ENCODE results near the gene CDC26. TPM values are rescaled to one million over a fixed set of nuclear protein-coding genes. Genes with fewer than 3 reads are reported as not detected.
A peak's percentile ranks its signal among the peaks of the same experiment; 100 is the strongest.

The CDC26 gene
- total RNA-seq, 1 experiment from 2014 or later, result 51.6 TPM

DNA sequence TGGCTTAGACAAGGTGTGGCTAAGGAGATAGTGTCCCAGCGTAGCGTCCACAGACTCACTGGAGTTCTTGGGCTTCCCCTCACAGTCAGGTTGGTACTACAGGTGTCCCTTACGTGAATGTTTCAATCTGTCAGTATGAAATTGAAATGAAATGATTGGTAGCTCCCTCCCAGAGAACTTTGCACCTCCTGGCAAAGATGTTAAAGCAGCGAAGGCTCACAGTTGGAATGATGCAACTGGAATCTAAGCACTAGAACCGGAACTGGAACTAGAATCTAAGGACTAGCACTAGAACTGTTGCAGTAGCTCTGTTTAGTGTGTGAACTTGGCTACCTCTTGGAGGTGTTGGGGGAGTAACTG is 52.9 kb downstream of the CDC26 start:
- intact Hi-C loops (cut with micrococcal nuclease), result loop anchor here (5.0 kb wide), 1 partner anchor 35 kb away; no protein-coding TSS in a partner anchor

DNA sequence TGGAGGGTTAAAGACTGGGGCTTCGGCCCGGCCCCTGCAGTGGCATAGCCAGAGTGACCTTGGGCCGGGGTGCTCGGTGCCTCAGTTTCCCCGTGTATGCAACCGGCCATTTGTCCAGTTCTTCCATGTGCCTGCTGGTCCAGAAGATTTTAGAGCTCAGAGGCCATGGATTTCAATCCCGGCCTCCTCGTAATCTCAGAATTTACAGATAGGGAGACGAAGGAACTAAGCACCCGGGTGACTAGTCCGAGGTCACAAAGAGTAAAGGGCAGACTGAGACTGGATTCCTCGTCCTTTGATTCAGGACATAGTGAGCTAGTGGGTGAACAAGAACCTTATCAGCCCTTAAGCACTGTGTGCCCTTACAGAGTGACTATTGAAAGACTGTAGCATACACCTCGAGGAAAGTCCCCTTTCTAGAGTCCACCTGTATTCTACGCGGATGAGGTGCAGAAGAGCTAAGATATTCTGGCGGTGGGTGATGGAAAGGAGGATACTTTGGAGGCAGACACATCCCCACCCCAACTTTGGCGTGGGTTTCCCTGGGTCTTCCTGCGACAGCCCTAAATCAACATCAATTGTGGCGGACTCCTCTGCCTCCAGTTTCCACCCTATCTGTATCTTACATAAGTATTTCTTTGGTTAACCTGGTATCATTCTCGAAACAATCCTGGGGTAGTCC is 53.4 kb downstream of the CDC26 start:
- BruUV-seq (replicated peaks), result TSS peak; percentile 79
- intact Hi-C loops (cut with micrococcal nuclease), result loop anchor here (1.0 to 5.0 kb wide), 3 partner anchors 35 to 72 kb away; no protein-coding TSS in a partner anchor
- Mint-ChIP-seq H3K4me1 (ENCODE audit: insufficient read depth, unreplicated experiment) (peaks cover 22% of the 10 kb centered on the region), H3K27me3 (ENCODE audit: insufficient read depth, unreplicated experiment) (no peaks in the 10 kb centered on the region), H3K4me3 (ENCODE audit: unreplicated experiment) (peak overlapping the region; percentile 97), H3K9me3 (ENCODE audit: unreplicated experiment) (no peaks in the 10 kb centered on the region), H3K36me3 (ENCODE audit: insufficient read depth, unreplicated experiment) (peaks cover 11% of the 10 kb centered on the region), H3K27ac (ENCODE audit: low read depth, unreplicated experiment) (peak overlapping the region; percentile 96)
- TF ChIP-seq, protein P1, sequence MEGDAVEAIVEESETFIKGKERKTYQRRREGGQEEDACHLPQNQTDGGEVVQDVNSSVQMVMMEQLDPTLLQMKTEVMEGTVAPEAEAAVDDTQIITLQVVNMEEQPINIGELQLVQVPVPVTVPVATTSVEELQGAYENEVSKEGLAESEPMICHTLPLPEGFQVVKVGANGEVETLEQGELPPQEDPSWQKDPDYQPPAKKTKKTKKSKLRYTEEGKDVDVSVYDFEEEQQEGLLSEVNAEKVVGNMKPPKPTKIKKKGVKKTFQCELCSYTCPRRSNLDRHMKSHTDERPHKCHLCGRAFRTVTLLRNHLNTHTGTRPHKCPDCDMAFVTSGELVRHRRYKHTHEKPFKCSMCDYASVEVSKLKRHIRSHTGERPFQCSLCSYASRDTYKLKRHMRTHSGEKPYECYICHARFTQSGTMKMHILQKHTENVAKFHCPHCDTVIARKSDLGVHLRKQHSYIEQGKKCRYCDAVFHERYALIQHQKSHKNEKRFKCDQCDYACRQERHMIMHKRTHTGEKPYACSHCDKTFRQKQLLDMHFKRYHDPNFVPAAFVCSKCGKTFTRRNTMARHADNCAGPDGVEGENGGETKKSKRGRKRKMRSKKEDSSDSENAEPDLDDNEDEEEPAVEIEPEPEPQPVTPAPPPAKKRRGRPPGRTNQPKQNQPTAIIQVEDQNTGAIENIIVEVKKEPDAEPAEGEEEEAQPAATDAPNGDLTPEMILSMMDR (IDR thresholded peaks at IDR 0.05; ENCODE audit: unreplicated experiment), result no peak
- no peak for DNase-seq (ENCODE audit: unreplicated experiment)
- POLR2A ChIA-PET, result interaction anchor here (0.6 to 4.7 kb wide), 33 partner anchors 10 to 996 kb away, joined by 3 to 99 read pairs (median 4); partner anchors contain the start of genes C9orf43, CDC26, HSDL2 and POLE3
- CTCF ChIA-PET, result interaction anchor here (0.5 to 4.5 kb wide), 14 partner anchors 10 to 187 kb away, joined by 3 to 29 read pairs (median 4); partner anchors contain the start of genes CDC26 and PRPF4

More for the DNA sequence above, 52.9 kb downstream of the CDC26 start:
- Mint-ChIP-seq H3K9me3 (ENCODE audit: unreplicated experiment) (no peaks in the 10 kb centered on the region), H3K4me1 (ENCODE audit: insufficient read depth, unreplicated experiment) (peaks cover 22% of the 10 kb centered on the region), H3K27me3 (ENCODE audit: insufficient read depth, unreplicated experiment) (no peaks in the 10 kb centered on the region), H3K4me3 (ENCODE audit: unreplicated experiment) (peak overlapping the region; percentile 97), H3K27ac (ENCODE audit: low read depth, unreplicated experiment) (peak overlapping the region; percentile 96), H3K36me3 (ENCODE audit: insufficient read depth, unreplicated experiment) (peaks cover 15% of the 10 kb centered on the region)
- no TSS peak for BruUV-seq (replicated peaks)
- DNase-seq (ENCODE audit: unreplicated experiment), result peak; percentile 44
- POLR2A ChIA-PET, result interaction anchor here (0.6 to 4.7 kb wide), 18 partner anchors 10 to 997 kb away, joined by 3 to 99 read pairs (median 5); partner anchors contain the start of genes C9orf43, CDC26, POLE3 and PRPF4
- CTCF ChIA-PET, result interaction anchor here (0.6 to 4.5 kb wide), 12 partner anchors 9 to 186 kb away, joined by 3 to 29 read pairs (median 4); partner anchors contain the start of genes CDC26 and PRPF4
- TF ChIP-seq, protein P1 (IDR thresholded peaks at IDR 0.05; ENCODE audit: unreplicated experiment), result no peak

DNA sequence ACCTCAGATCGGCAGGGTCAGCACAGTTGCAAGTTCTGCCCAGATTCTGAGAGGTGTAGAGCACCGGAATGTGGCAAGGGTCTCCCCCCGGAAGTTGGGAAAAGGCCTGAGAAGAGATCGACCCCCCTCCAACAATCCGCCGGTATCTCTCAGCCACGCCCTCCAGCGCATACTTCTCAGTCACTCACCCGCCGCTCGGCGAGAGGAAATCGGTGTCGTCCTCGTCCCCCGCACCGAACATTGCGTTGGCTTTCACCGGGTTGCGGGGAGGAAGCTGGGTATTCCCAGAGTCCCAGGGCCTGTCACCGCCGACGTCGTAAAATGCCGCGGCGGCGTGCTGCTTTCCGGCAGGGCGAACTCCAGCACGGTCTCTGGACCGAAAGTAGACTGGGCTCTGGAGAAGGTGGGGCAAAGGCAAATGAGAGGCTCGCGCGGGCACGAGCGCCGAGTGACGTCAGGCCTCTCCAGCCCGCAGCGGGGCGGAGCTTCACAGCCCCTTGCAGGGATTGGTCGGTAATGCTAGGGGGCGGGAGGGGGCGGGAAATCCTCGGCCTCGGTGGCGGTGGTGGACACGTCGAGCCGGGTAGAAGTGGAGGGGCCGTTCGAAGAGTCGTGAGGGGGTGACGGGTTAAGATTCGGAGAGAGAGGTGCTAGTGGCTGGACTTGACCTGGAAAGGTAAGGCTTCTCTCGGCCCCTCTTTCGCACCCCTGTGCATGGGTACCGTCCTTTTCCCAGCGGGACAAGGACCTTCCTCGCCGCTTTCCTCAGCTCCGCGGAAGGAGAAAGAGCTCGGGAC is 54.2 kb downstream of the CDC26 start, which contains the start of the genes FKBP15 and SLC31A1:
Gene FKBP15, minus strand, starts transcription at position 275 of the 797 bp plus-strand sequence. Its CDS starts 34 bp downstream, at position 241.
Gene SLC31A1, plus strand, starts transcription at position 542 of the 797 bp plus-strand sequence. CDS start 34,605 bp downstream, outside the sequence.
- intact Hi-C loops (cut with micrococcal nuclease), result loop anchor here (1.0 to 5.0 kb wide), 3 partner anchors 34 to 71 kb away; no protein-coding TSS in a partner anchor

More for the DNA sequence above, 54.2 kb downstream of the CDC26 start, which contains the start of the genes FKBP15 and SLC31A1:
- no peaks in the 10 kb centered on the region for H3K27me3 Mint-ChIP-seq (ENCODE audit: insufficient read depth, unreplicated experiment)
- POLR2A ChIA-PET, result interaction anchor here (0.6 to 4.7 kb wide), 39 partner anchors 9 to 1560 kb away, joined by 3 to 99 read pairs (median 4); partner anchors contain the start of genes C9orf43, CDC26, GNG10 and HSDL2
- peaks cover 18% of the 10 kb centered on the region for H3K36me3 Mint-ChIP-seq (ENCODE audit: insufficient read depth, unreplicated experiment)
- H3K4me3 Mint-ChIP-seq (ENCODE audit: unreplicated experiment), result peak within 1 kb of the TSS; percentile 97
- DNase-seq (ENCODE audit: unreplicated experiment), result peak; percentile 98
- peak within 1 kb of the TSS; percentile 96 for H3K27ac Mint-ChIP-seq (ENCODE audit: low read depth, unreplicated experiment)
- no TSS peak for BruUV-seq (replicated peaks)
- CTCF ChIA-PET, result interaction anchor here (0.5 to 4.5 kb wide), 13 partner anchors 12 to 185 kb away, joined by 3 to 29 read pairs (median 4); partner anchors contain the start of genes CDC26 and PRPF4
- TF ChIP-seq, protein P1 (IDR thresholded peaks at IDR 0.05; ENCODE audit: unreplicated experiment), result no peak
- peaks cover 19% of the 10 kb centered on the region for H3K4me1 Mint-ChIP-seq (ENCODE audit: insufficient read depth, unreplicated experiment)
- no peaks in the 10 kb centered on the region for H3K9me3 Mint-ChIP-seq (ENCODE audit: unreplicated experiment)

Data from MCF 10A (cell line).